PC-3 (cell line): ENCODE measurements around the gene ERMAP. TPM values are rescaled to one million over a fixed set of nuclear protein-coding genes. Genes with fewer than 3 reads are reported as not detected.

Source experiments
- ATAC-seq: fragments of 200-7000 bp; cut with Tn5 transposase; 2 replicates; pipeline ENCODE4 v1.9.1; 2020; ENCODE audit warnings: mild to moderate bottlenecking, moderate library complexity
- BruUV-seq: library from RNA; stranded (reverse); fragments of 400-500 nt; replicated peaks from 2 replicates; lab custom pipeline; 2021; lab: Mats Ljungman, UMichigan
- CTCF ChIA-PET: fragments of 300-600 bp; sonication (Branson Sonifier 250); formaldehyde crosslinking; loops from one replicate; lab custom pipeline; 2022; ENCODE audit warnings: antibody characterized with exemption; lab: Charles Lee
- POLR2A ChIA-PET: fragments of 300-600 bp; sonication (Branson Sonifier 250); formaldehyde crosslinking; loops from one replicate; lab custom pipeline; 2022; ENCODE audit warnings: antibody characterized with exemption; ENCODE audit not compliant: unreplicated experiment; lab: Charles Lee
- DNase-seq: peaks from one replicate; pipeline ENCODE4 v3.0.0-alpha.2; 2015
- H2AFZ ChIP-seq: fragments of 300-600 bp; sonication (generic); 2 replicates; pipeline ENCODE4 v1.6.0; 2016; ENCODE audit warnings: antibody characterized with exemption, low read length
- H3F3A ChIP-seq: fragments of 300-600 bp; sonication (generic); one replicate; pipeline ENCODE4 v1.6.0; 2017; ENCODE audit warnings: antibody characterized with exemption, low read length, control low read depth, mild to moderate bottlenecking; ENCODE audit not compliant: unreplicated experiment
- H3K27ac ChIP-seq: fragments of 300-600 bp; sonication (generic); 2 replicates; pipeline ENCODE4 v1.5.1; 2016; ENCODE audit warnings: mild to moderate bottlenecking, low read length
- H3K27me3 ChIP-seq: fragments of 300-600 bp; sonication (generic); 2 replicates; pipeline ENCODE4 v1.6.1; 2016; ENCODE audit warnings: low read length, mixed read lengths
- H3K36me3 ChIP-seq: fragments of 300-600 bp; sonication (generic); 2 replicates; pipeline ENCODE4 v1.6.1; 2016; ENCODE audit warnings: low read depth, mixed run types, low read length, mixed read lengths
- H3K4me1 ChIP-seq: fragments of 300-600 bp; sonication (generic); 2 replicates; pipeline ENCODE4 v1.5.1; 2016; ENCODE audit warnings: low read length; ENCODE audit not compliant: insufficient read depth
- H3K4me2 ChIP-seq: fragments of 300-600 bp; sonication (generic); 2 replicates; pipeline ENCODE4 v1.6.0; 2016; ENCODE audit warnings: low read length
- H3K4me3 ChIP-seq: fragments of 300-600 bp; sonication (generic); 2 replicates; pipeline ENCODE4 v1.5.1; 2016; ENCODE audit warnings: mild to moderate bottlenecking, low read length, mixed read lengths
- H3K79me2 ChIP-seq: fragments of 300-600 bp; sonication (generic); 2 replicates; pipeline ENCODE4 v1.6.1; 2017; ENCODE audit warnings: low read length, mixed read lengths
- H3K9ac ChIP-seq: fragments of 300-600 bp; sonication (generic); 2 replicates; pipeline ENCODE4 v1.6.0; 2016; ENCODE audit warnings: mild to moderate bottlenecking, low read length
- H3K9me2 ChIP-seq: fragments of 300-600 bp; sonication (generic); replicated peaks from 2 replicates; pipeline ENCODE4 v1.6.1; 2016; ENCODE audit warnings: mixed run types, low read length, mixed read lengths
- H3K9me3 ChIP-seq: fragments of 300-600 bp; sonication (generic); 2 replicates; pipeline ENCODE4 v1.6.1; 2016; ENCODE audit warnings: low read length, mixed read lengths
- H4K20me1 ChIP-seq: fragments of 300-600 bp; sonication (generic); 2 replicates; pipeline ENCODE4 v1.6.1; 2016; ENCODE audit warnings: low read length, mixed read lengths
- EZH2 ChIP-seq: fragments of 300-600 bp; sonication (generic); IDR thresholded peaks from one replicate; pipeline ENCODE4 v1.6.1; 2017; ENCODE audit warnings: antibody characterized with exemption, mild to moderate bottlenecking, low read length; ENCODE audit not compliant: unreplicated experiment
- EZH2phosphoT487 ChIP-seq: fragments of 300-600 bp; sonication (generic); IDR thresholded peaks from 2 replicates; pipeline ENCODE4 v1.6.1; 2018; ENCODE audit warnings: mild to moderate bottlenecking, antibody characterized with exemption, low read length, borderline replicate concordance
- intact Hi-C: fragments of 100-400 bp; cut with micrococcal nuclease; formaldehyde crosslinking; loops from 2 replicates; pipeline ENCODE4 v1.9.0; 2023
- total RNA-seq: library from RNA; depleted of rRNA; stranded (reverse); fragments of >200 nt; gene quantifications from 2 replicates; pipeline ENCODE4 v1.2.3, GENCODE V29; 2014
- TF ChIP-seq, protein P1 (sequence below): fragments of 300-600 bp; sonication (generic); conservative IDR thresholded peaks from 2 replicates; pipeline ENCODE4 v1.5.1; 2017; ENCODE audit warnings: antibody characterized with exemption, low read depth, mild to moderate bottlenecking, low read length

ERMAP gene
- total RNA-seq, 1 experiment from 2014 or later = 5.4 TPM

DNA sequence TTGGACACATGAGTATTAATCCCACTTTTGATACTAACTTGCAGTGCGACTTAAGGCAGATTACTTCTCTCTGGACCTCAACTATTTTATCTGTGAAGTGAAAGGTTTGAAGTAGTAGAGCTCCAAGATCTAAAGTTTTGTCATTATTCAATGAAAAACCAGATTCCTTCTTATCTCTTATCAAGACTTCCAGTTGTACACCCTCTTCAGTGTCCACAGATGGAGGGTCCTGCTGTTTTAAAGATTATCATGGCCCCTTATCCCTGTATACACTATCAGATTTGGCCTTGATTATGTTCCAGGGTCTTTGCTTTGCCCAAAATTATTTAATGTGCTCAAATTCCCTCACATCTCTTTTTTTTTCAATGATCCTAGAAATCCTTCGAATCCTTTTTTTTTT, 48.8 kb upstream of the ERMAP start:
- Histone ChIP-seq H3K79me2 (peaks cover 79% of the 10 kb centered on the region), H3K27me3 (no peaks in the 10 kb centered on the region), H3K9me3 (no peaks in the 10 kb centered on the region), H3K27ac (no peak overlapping the region), H3K9ac (peak overlapping the region; percentile 93), H3K4me2 (peak overlapping the region; percentile 93), H2AFZ (no peak overlapping the region), H3F3A (no peaks in the 10 kb centered on the region), H3K4me3 (peak overlapping the region; percentile 89), H3K36me3 (peaks cover 3% of the 10 kb centered on the region; the same call in 1 of the 2 replicates), H4K20me1 (peaks cover 6% of the 10 kb centered on the region; the same call in 1 of the 2 replicates), H3K4me1 (peaks cover 22% of the 10 kb centered on the region), H3K9me2 (no peaks in the 10 kb centered on the region)
- BruUV-seq = TSS peak; percentile 55
- ChIA-PET POLR2A (interaction anchor here (0.6 kb wide), 1 partner anchor 1093 kb away, joined by 3 read pairs; no protein-coding TSS in a partner anchor), CTCF (no interaction called here)
- intact Hi-C loops = loop anchor here (5.0 to 10.0 kb wide), 3 partner anchors 49 to 433 kb away; partner anchors contain the start of genes ERMAP, FOXJ3 and SVBP
- DNase-seq = no peak
- ATAC-seq = no peak
- TF ChIP-seq EZH2phosphoT487 (no peak), EZH2 (no peak)
- TF ChIP-seq, protein P1, sequence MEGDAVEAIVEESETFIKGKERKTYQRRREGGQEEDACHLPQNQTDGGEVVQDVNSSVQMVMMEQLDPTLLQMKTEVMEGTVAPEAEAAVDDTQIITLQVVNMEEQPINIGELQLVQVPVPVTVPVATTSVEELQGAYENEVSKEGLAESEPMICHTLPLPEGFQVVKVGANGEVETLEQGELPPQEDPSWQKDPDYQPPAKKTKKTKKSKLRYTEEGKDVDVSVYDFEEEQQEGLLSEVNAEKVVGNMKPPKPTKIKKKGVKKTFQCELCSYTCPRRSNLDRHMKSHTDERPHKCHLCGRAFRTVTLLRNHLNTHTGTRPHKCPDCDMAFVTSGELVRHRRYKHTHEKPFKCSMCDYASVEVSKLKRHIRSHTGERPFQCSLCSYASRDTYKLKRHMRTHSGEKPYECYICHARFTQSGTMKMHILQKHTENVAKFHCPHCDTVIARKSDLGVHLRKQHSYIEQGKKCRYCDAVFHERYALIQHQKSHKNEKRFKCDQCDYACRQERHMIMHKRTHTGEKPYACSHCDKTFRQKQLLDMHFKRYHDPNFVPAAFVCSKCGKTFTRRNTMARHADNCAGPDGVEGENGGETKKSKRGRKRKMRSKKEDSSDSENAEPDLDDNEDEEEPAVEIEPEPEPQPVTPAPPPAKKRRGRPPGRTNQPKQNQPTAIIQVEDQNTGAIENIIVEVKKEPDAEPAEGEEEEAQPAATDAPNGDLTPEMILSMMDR = no peak

- Histone ChIP-seq H3K27me3 (no peaks in the 10 kb centered on the region), H3K4me3 (no peak overlapping the region), H3K4me1 (peaks cover 21% of the 10 kb centered on the region), H3K9me3 (no peaks in the 10 kb centered on the region), H3K36me3 (peaks cover 8% of the 10 kb centered on the region; the same call in 1 of the 2 replicates), H3K27ac (no peak overlapping the region), H3K4me2 (no peak overlapping the region), H4K20me1 (peaks cover 1% of the 10 kb centered on the region; the same call in 1 of the 2 replicates), H3K9ac (no peak overlapping the region), H3F3A (no peaks in the 10 kb centered on the region), H3K9me2 (no peaks in the 10 kb centered on the region), H3K79me2 (peaks cover 75% of the 10 kb centered on the region), H2AFZ (no peak overlapping the region)
- intact Hi-C loops = loop anchor here (5.0 to 10.0 kb wide), 3 partner anchors 47 to 435 kb away; partner anchors contain the start of genes ERMAP, FOXJ3 and SVBP
- no TSS peak for BruUV-seq
- TF ChIP-seq EZH2phosphoT487 (no peak), EZH2 (no peak)
- TF ChIP-seq, protein P1 = no peak
- DNase-seq = no peak
- ATAC-seq = no peak
- ChIA-PET CTCF (no interaction called here), POLR2A (no interaction called here)
Measured at GRCh38 chr1:42769811-42770210, 47.1 kb upstream of the ERMAP start.

GRCh38 chr1:42773420-42773819, 43.5 kb upstream of the ERMAP start:
- H3K79me2 ChIP-seq = peaks cover 44% of the 10 kb centered on the region

More at GRCh38 chr1:42773420-42773819, 43.5 kb upstream of the ERMAP start:
- Histone ChIP-seq H3K9ac (no peak overlapping the region), H3K27me3 (no peaks in the 10 kb centered on the region), H3K4me1 (peaks cover 3% of the 10 kb centered on the region), H3F3A (no peaks in the 10 kb centered on the region), H3K4me2 (no peak overlapping the region), H3K27ac (no peak overlapping the region), H3K9me2 (no peaks in the 10 kb centered on the region), H3K9me3 (no peaks in the 10 kb centered on the region), H3K4me3 (no peak overlapping the region), H3K36me3 (peaks cover 29% of the 10 kb centered on the region), H4K20me1 (no peaks in the 10 kb centered on the region), H2AFZ (no peak overlapping the region)
- intact Hi-C loops = no loop called here
- BruUV-seq = no TSS peak
- ATAC-seq (no peak), DNase-seq (no peak)
- POLR2A ChIA-PET = interaction anchor here (0.6 kb wide), 1 partner anchor 235 kb away, joined by 8 read pairs; no protein-coding TSS in a partner anchor
- TF ChIP-seq EZH2phosphoT487 = no peak
- no peak for TF ChIP-seq EZH2
- TF ChIP-seq, protein P1 = no peak
- CTCF ChIA-PET = no interaction called here
